IPS-18c (cell line): ENCODE measurements around the gene CYFIP1.

Source experiments
- H3K4me3 ChIP-seq: 2 replicates; pipeline ENCODE4 v1.7.0; 2013; ENCODE audit warnings: low read depth, mild to moderate bottlenecking, low read length, moderate library complexity; ENCODE audit not compliant: insufficient read depth
- H3K9me3 ChIP-seq: one replicate; pipeline ENCODE4 v1.6.1; 2013; ENCODE audit warnings: mild to moderate bottlenecking, low read length, moderate library complexity; ENCODE audit not compliant: control insufficient read depth, insufficient read depth

The CYFIP1 gene

DNA sequence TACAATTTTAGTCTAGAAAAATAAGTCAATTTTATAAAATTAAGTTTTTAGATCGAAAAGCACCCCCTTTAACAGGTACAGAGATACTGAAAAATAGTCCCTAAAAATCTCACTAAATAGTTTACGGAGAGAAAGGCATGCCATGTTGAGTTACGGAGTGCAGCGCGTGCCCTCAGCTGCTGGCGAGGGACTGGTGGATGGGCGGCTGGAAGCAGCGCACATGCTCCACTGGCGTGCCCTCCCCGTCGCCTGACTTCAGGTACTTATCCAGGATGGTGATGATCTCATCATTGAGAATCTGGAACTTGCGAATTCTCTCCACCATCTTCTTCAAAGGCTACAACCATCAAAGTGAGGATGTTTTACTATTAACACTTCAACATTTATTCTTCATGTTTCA is 110.3 kb downstream of the CYFIP1 start:
- Histone ChIP-seq H3K9me3 (no peaks in the 10 kb centered on the region), H3K4me3 (no peak overlapping the region)

DNA sequence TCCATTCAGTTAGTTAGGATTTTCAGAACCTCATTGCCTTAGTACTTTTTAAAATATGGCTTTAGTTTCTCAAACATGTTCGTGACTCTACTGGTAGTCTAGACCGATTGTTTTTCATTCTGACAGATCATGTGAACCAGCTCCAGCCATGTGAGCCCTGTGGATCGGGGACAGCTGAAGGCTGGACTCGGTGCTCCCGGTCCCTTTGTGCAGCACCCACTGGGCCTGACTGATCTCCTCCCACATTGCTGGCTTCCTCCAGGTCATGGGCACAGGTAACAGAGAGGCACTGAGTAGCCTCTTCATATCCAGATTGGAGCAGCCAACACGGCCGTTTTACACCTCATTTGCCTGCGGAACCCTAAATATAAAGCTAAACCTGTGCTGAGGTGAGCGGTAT is 111.2 kb downstream of the CYFIP1 start:
- no peak overlapping the region for H3K4me3 ChIP-seq
- no peaks in the 10 kb centered on the region for H3K9me3 ChIP-seq

DNA sequence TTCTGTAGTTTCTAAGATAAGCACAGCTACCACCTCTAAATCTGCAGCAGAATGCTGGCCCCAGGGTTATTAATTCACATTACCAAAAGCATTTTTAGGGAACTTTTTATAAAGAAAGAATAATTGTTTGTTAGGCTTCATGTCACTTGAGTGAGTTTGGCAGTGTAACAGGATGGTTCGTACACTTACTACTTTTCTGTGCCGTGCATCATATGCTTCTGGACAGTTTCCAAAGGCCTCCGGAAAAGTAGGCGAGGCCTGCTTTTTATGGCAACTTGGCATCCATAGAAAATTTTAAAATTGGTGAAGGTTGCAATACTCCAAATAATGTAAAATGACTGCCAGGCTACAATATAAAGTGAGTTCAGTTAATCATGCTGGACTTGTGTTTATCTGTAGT is 111.7 kb downstream of the CYFIP1 start:
- no peak overlapping the region for H3K4me3 ChIP-seq
- no peaks in the 10 kb centered on the region for H3K9me3 ChIP-seq

DNA sequence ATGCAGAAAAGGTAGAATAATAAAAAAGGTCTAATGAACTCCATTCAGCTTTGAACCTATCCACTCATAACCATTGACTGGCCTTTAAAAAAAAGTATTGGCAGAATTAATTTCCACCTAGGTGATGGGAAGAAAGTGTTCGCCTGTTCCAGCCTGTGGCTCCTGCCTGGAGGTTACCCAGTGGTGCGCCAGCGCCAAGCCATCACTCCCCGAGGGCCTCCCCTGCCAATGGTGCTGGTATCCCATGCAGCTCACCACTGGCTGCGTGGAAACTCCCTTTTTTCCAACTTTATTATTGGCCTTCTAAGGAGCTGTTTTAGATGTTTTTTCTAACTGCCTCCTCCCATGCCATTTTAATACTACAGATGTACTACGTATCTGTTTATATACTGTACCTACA is 112.3 kb downstream of the CYFIP1 start:
- H3K4me3 ChIP-seq, result no peak overlapping the region

DNA sequence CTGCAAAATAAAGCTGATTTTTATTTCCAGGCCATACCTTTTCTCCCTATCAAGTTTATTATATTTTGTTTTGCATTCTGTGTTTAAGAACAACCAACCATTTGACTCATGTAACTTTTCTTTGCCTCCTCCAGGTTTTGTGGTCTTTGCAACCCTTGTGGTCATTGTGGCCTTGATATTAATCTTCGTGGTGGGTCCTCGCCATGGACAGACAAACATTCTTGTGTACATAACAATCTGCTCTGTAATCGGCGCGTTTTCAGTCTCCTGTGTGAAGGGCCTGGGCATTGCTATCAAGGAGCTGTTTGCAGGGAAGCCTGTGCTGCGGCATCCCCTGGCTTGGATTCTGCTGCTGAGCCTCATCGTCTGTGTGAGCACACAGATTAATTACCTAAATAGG is 114.1 kb downstream of the CYFIP1 start:
- Histone ChIP-seq H3K4me3 (no peak overlapping the region), H3K9me3 (no peaks in the 10 kb centered on the region)

More for the DNA sequence above, 112.3 kb downstream of the CYFIP1 start:
- no peaks in the 10 kb centered on the region for H3K9me3 ChIP-seq

DNA sequence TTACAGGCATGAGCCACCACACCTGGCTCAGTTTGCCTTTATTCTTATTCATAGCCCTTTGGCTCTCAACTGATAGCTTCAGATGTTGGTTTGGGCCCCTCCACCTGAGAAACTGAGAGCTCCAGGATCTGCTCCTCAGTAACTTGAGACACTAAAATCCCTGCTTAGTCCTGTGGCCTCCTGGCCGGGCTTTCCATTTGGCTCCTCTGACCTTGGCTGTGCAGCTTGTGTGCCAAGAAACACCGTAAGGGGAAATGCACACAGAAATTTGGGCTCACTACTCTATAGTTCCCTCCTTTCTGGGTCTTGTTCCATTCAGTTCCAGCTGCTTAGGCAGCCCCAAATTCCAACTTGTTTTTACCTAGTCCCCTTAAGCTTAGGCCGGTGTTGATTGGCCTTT is 116.8 kb downstream of the CYFIP1 start:
- Histone ChIP-seq H3K4me3 (no peak overlapping the region), H3K9me3 (no peaks in the 10 kb centered on the region)

DNA sequence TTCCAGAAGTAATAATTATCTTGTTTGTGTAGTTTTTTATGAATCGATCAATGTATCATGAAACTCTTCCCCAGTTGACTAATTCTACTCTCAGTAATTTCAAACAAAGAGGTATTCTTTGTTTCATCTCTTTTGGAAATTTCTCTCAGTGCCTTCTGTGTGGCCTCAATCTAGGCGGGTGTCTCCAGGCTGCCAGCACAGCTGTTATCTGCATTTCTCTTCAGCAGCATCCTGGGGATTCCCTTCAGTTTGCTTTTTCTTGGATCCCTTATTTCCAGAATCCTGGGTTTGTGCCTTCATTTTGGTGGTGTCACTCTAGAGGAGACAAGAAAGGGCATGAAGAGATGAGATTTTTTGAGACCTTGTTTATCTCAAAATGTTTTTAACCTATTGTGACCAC is 119.0 kb downstream of the CYFIP1 start:
- H3K4me3 ChIP-seq, result no peak overlapping the region
- no peaks in the 10 kb centered on the region for H3K9me3 ChIP-seq

DNA sequence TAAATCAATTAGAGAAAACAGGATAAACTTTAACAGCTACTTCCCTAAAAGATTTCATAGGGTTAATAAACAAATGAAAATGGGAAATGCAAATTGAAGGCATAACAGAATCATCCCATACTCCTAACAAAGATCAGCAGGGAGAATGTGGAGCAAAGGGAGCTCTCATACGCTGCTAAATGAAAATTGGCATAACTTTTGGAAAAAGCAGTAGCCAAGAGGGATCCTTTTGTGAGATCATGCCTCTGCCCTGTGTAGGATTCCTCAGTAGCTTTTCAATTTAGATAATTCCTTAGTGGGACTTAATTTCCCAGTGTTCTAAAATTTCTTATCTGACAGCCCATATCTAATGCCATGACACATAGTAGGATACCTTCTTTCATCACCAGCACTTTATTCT is 123.5 kb downstream of the CYFIP1 start:
- H3K9me3 ChIP-seq, result no peaks in the 10 kb centered on the region
- no peak overlapping the region for H3K4me3 ChIP-seq

DNA sequence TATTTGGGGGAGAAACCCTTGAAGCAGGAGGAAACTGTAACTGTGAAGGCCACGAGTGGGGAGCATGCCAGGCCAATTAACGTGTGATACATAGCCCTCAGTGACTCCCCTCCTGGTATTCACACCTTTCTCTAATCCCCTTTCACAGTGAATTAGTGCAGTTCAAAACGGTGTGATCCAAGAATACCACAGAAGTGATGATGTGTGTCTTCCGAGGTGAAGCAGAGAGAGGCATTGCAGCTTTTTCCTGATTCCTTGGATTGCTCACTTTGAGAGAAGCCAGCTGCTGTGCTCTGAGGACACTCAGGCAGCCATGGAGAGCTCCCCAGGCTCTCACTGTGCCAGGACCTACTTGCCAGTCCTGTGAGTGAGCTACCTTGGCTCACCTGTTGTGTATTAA is 124.4 kb downstream of the CYFIP1 start:
- Histone ChIP-seq H3K9me3 (no peaks in the 10 kb centered on the region), H3K4me3 (no peak overlapping the region)

DNA sequence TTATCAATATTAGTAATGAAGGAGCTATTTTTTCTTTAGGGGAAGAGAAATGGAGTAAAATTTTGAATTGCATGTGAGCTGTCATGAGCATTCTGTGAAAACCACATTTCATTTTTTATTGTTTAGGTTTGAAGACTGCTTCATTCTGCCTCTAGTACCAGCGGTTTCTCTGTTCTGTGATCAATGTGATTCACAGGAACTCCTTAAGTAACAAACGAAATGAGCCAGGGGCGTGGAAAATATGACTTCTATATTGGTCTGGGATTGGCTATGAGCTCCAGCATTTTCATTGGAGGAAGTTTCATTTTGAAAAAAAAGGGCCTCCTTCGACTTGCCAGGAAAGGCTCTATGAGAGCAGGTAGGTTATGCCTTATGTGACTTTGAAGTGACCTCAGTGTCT is 128.7 kb downstream of the CYFIP1 start:
- no peaks in the 10 kb centered on the region for H3K9me3 ChIP-seq

DNA sequence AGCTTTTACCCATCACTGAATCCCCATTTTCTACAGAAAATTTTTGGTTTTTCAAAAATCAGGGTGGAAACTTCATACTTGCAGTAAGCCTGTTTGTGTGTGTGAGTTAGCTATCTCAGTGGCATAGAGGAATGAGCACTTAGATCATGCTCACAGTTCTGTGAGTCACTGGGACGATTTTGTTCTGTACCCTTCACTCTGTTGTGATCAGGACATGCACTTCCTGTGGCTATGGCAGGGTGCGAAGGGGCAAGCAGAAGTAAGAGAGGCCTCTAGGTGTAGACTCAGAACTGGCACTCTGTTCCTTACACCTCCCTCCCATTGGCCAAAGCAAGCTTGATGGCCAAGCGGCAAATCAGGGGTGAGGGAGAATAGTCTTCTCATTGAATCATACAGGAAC is 130.1 kb downstream of the CYFIP1 start:
- H3K9me3 ChIP-seq, result no peaks in the 10 kb centered on the region
- H3K4me3 ChIP-seq, result no peak overlapping the region

More for the DNA sequence above, 128.7 kb downstream of the CYFIP1 start:
- H3K4me3 ChIP-seq, result no peak overlapping the region

DNA sequence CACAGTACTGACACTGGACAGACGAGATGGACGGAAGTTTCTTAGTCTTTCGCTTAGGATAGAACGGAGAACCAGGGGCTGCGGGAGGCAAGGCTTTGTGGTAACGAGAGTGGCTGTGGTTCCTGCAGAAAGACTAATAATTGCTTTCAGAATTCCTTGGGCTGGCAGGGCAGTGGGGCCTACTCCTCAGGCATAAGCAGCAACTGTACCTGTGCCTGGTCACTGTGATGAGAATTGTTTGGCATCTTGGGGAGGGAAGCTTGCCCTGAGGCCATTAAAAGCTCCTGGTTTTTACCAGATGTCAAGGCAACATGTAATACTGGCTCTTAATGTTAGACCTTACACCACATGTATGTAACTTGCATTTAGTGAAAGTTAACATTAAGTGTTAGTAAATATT is 134.1 kb downstream of the CYFIP1 start:
- H3K4me3 ChIP-seq, result no peak overlapping the region
- no peaks in the 10 kb centered on the region for H3K9me3 ChIP-seq

DNA sequence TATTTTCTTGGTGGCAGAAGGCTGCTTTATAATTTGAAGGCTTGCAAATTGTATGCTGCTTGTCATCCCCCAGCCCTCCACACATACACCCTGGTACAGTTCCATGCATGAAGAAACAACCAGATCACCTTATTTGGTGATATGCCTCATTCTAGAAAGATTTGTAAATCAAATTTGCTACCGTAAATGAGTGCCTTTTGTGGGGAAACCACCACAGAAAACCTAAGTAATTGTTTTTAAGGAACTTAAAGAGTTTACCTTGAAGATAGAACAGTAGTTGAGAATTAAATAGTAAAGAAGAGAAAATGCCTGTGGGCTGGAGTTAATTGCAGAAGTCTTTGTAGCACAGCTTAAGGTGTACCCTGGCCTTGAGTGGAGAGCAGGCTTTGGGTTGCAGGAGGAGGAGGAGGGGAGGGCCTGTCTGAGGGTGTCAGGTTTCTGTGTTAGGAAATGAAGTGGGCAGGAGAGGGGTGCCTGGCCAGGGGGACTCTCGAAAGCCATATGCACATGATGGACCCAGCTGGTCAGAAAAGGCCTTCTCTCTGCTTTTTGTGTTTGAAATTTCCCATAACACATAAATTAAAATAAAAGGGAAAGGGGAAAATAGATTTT is 134.8 kb downstream of the CYFIP1 start:
- H3K9me3 ChIP-seq, result no peaks in the 10 kb centered on the region
- no peak overlapping the region for H3K4me3 ChIP-seq

DNA sequence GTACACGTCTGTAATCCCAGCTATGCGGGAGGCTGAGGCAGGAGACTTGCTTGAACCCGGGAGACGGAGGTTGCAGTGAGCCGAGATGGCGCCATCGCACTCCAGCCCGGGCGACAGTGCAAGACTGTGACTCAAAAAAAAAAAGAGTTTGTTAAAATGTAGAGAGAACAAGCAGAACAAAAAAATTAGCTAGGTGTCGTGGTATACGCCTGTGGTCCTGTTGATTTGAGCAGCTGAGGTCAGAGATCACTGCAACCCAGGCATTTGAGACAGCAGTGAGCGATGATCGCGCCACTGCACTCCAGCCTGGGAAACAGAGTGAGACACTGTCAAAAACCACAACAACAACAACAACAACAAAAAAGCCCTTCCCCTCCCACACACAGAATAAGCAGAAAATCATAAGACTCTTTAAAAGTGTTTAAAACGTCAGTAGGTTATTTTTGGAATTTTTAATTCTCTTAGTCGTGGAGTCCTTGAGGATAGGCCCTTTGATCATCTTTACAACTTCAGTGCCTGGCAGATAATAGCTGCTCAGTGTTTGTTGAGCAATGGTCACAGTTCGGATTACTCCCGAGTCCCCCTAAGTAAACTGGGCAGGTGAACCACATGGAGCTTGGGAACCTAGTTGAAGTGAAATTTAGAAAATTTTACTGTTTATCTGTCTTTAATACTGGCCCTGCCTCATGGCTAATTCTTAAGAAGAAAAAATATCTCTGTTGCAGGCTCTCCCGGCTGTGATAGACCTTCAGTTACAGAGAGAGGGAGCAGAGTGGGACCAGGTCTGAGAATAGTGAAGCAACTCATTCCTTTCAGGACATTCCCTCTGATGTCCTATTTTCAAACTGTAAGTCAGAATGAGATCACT is 135.5 kb downstream of the CYFIP1 start:
- H3K9me3 ChIP-seq, result no peaks in the 10 kb centered on the region
- no peak overlapping the region for H3K4me3 ChIP-seq

DNA sequence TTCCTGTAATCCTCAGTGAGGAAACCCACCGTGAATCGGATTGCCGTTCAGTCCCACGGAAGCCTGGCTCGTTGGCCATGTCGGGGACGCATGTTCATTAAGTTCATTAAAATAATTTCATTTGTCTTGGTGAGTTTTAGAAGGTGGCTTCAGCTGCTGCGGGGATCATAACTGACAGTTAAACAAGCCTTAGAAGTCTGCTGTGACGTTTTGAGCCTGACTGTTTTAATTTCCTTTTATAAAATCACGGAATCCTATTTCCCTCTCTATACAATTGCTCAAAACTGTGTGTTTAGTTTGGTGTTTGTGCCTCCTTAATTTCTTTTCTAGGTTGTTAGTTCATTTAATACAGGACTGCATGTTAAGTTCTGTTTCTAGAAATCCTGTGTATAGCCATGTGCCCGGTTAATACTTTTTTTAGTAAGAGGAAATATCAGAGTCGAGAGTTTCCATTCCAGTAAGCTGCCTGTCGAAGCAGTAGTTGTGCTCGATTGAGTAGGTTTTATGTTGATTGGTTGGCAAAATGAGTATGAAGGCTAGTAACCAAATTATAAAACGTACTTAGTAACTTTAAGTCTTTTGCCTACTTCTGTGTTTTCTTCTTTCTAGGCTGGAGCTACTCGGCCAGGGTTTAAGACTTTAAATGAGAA is 141.0 kb downstream of the CYFIP1 start:
- Histone ChIP-seq H3K4me3 (peak overlapping the region; percentile 96), H3K9me3 (no peaks in the 10 kb centered on the region)

DNA sequence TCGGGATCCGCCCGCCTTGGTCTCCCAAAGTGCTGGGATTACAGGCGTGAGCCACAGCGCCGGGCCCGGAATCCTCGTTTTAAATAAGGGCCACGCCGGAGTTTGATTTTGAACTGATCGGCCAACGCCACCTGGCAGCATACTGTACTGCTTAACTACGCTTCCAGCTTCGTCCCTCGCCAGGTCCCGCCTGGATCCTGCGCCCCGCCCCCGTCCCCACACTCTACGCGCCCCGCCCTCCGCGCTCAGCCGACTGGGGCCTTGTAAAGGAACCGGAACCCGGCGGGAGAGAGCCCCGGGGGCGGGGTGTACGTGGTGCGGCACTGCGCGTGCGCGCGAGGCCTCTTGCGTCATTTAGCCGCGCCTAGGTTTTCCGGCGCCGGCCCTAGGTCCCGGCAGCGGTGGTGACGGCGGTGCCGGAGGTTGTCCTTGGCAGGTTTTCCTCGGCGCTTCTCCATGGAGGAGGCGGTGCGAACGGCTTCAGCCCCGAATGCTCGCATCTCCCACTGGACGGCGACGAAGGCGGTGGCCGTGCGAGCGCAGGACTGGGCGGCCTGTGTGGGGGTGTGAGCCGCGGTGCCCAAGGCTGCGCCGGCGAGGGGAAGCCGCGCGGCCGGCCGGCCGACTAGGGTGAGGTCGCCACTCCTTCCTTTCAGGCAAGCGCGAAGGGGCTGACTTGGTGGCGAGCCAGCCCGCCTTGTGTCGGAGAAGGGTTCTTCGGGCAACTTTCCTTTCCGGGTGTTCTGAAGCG is 141.7 kb downstream of the CYFIP1 start, which contains the start of gene NIPA2:
Gene NIPA2, plus strand, starts transcription at position 375 of the 751 bp plus-strand sequence. CDS start 13,066 bp downstream, outside the sequence.
- no peaks in the 10 kb centered on the region for H3K9me3 ChIP-seq
- peak within 1 kb of the TSS; percentile 96 for H3K4me3 ChIP-seq

DNA sequence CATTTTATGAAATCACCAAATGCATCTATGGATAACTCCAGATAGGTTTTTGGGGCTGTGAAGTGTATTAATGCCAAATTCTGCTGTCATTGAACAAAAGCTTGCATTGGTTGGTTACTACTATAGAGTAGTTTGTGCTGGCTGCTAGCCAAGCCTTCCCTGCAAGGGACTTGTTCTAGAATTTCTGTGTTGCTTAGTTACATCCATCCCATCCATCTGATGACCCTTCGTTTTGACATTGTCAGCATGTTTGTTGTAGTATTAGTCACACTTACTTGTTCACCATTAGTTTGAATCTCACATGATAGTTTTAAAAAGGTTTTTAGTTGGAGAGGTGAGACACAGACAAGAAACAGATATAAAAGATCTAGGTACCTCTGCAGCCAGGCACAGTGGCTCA is 148.7 kb downstream of the CYFIP1 start:
- H3K4me3 ChIP-seq, result no peak overlapping the region
- no peaks in the 10 kb centered on the region for H3K9me3 ChIP-seq
